Endothelial cell (in vitro differentiated cells): ENCODE results near the gene CRMP1. TPM values are rescaled to one million over a fixed set of nuclear protein-coding genes. Genes with fewer than 3 reads are reported as not detected.

Experiments used
- DNase-seq: peaks from one replicate; pipeline ENCODE4 v3.0.0; 2021; ENCODE audit warnings: low spot score
- H3K27ac Mint-ChIP-seq: one replicate; pipeline ENCODE4 v1.8.0; 2021; ENCODE audit warnings: mixed read lengths, inconsistent platforms; ENCODE audit not compliant: unreplicated experiment
- H3K27me3 Mint-ChIP-seq: one replicate; pipeline ENCODE4 v1.8.0; 2021; ENCODE audit warnings: mild to moderate bottlenecking, moderate library complexity, mixed read lengths, inconsistent platforms; ENCODE audit not compliant: unreplicated experiment
- H3K36me3 Mint-ChIP-seq: one replicate; pipeline ENCODE4 v1.8.0; 2021; ENCODE audit warnings: mild to moderate bottlenecking, low read depth, mixed read lengths, inconsistent platforms; ENCODE audit not compliant: unreplicated experiment
- H3K4me1 Mint-ChIP-seq: one replicate; pipeline ENCODE4 v1.8.0; 2021; ENCODE audit warnings: mild to moderate bottlenecking, mixed read lengths, inconsistent platforms; ENCODE audit not compliant: unreplicated experiment
- H3K4me3 Mint-ChIP-seq: one replicate; pipeline ENCODE4 v1.8.0; 2021; ENCODE audit warnings: mild to moderate bottlenecking, mixed read lengths, inconsistent platforms; ENCODE audit not compliant: unreplicated experiment
- H3K9me3 Mint-ChIP-seq: one replicate; pipeline ENCODE4 v1.8.0; 2021; ENCODE audit warnings: mixed read lengths, inconsistent platforms; ENCODE audit not compliant: unreplicated experiment
- CTCF ChIP-seq: fragments of 200-600 bp; sonication (generic); IDR thresholded peaks from one replicate; pipeline ENCODE4 v1.5.0; 2021; ENCODE audit warnings: antibody characterized with exemption; ENCODE audit not compliant: unreplicated experiment
- total RNA-seq: library from RNA; stranded (reverse); fragmentation: NEBNext Ultra II Directional; extraction: Animal tissue kit (Norgen Biotek cat#: 25700); gene quantifications from one replicate; pipeline ENCODE4 v1.2.1, GENCODE V29; 2021; ENCODE audit not compliant: unreplicated experiment

The CRMP1 gene
- total RNA-seq, 1 donor from 2014 or later: 71.2 TPM

- TF ChIP-seq CTCF: no peak
- Mint-ChIP-seq H3K4me1 (peaks cover 23% of the 10 kb centered on the region), H3K27ac (no peak overlapping the region), H3K4me3 (peak overlapping the region; percentile 89), H3K9me3 (no peaks in the 10 kb centered on the region), H3K36me3 (peaks cover 9% of the 10 kb centered on the region), H3K27me3 (peaks cover 20% of the 10 kb centered on the region)
- DNase-seq: no peak
These were observed 5.9 kb downstream of the CRMP1 start for GRCh38 chr4:5887011-5887360.

GRCh38 chr4:5885733-5886132, 7.2 kb downstream of the CRMP1 start:
- Mint-ChIP-seq H3K36me3 (peaks cover 4% of the 10 kb centered on the region), H3K9me3 (no peaks in the 10 kb centered on the region), H3K27me3 (peaks cover 13% of the 10 kb centered on the region), H3K4me1 (peaks cover 14% of the 10 kb centered on the region), H3K4me3 (no peak overlapping the region), H3K27ac (no peak overlapping the region)
- DNase-seq: no peak
- TF ChIP-seq CTCF: no peak

GRCh38 chr4:5884796-5885195, 8.1 kb downstream of the CRMP1 start:
- no peak for TF ChIP-seq CTCF
- Mint-ChIP-seq H3K9me3 (no peaks in the 10 kb centered on the region), H3K4me3 (no peak overlapping the region), H3K27me3 (peaks cover 13% of the 10 kb centered on the region), H3K36me3 (peaks cover 4% of the 10 kb centered on the region), H3K27ac (no peak overlapping the region), H3K4me1 (peaks cover 12% of the 10 kb centered on the region)
- DNase-seq: no peak

- Mint-ChIP-seq H3K36me3 (peaks cover 4% of the 10 kb centered on the region), H3K27me3 (peaks cover 9% of the 10 kb centered on the region), H3K9me3 (no peaks in the 10 kb centered on the region), H3K4me1 (peaks cover 7% of the 10 kb centered on the region), H3K27ac (no peak overlapping the region), H3K4me3 (no peak overlapping the region)
- no peak for DNase-seq
- TF ChIP-seq CTCF: no peak
These were observed 9.0 kb downstream of the CRMP1 start for GRCh38 chr4:5883916-5884315.

- DNase-seq: no peak
- no peak overlapping the region for H3K27ac Mint-ChIP-seq
- peaks cover 4% of the 10 kb centered on the region for H3K36me3 Mint-ChIP-seq
- H3K4me3 Mint-ChIP-seq: no peak overlapping the region
- H3K27me3 Mint-ChIP-seq: peaks cover 6% of the 10 kb centered on the region
- no peaks in the 10 kb centered on the region for H3K9me3 Mint-ChIP-seq
- TF ChIP-seq CTCF: no peak
- H3K4me1 Mint-ChIP-seq: peaks cover 5% of the 10 kb centered on the region
These were observed 9.9 kb downstream of the CRMP1 start for GRCh38 chr4:5882947-5883346.
